Measurements from ENCODE around the gene TCP10L.

- TF ChIP-seq POLR2AphosphoS5 (IDR thresholded peaks at IDR 0.05; ENCODE audit: borderline replicate concordance, low read depth, low read length) (no peak), EZH2 (IDR thresholded peaks at IDR 0.05) (no peak)
Observed at GRCh38 chr21:32547018-32547417, 38.3 kb downstream of the TCP10L start.

Measured in SK-N-MC (cell line).